ENCODE data around the gene FSD1. TPM values are rescaled to one million over a fixed set of nuclear protein-coding genes. Genes with fewer than 3 reads are reported as not detected.

Gene FSD1
- total RNA-seq, 2 experiments from 2014 or later, result 0.98 to 1.0 TPM

DNA sequence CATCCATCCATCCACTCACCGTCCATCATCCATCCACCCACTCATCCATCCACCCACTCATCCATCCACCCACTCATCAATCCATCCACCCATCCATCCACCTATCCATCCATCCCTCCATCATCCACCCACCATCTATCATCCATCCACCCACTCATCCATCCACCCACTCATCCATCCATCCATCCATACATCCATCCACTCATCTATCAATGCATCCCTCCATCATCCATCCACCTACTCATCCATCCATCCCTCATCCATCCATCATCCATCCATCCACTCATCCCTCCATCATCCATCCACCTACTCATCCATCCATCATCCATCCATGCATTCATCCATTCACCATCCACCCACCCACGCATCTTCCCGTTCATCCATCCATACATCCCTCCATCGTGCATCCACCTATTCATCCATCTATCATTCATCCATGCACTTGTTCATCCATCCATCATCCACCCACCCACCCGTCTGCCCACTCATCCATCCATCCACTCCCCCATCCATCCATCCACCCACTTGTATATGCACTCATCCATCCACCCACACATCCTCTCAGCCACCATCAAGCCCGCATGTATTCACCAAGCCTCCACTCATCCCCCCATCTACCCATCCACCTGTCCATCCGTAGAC lies 30.7 kb downstream of the FSD1 start:
- POLR2A ChIA-PET, result no interaction called here
- no peak overlapping the region for H3K27ac Mint-ChIP-seq
- no peak for ATAC-seq (ENCODE audit: poor library complexity)

DNA sequence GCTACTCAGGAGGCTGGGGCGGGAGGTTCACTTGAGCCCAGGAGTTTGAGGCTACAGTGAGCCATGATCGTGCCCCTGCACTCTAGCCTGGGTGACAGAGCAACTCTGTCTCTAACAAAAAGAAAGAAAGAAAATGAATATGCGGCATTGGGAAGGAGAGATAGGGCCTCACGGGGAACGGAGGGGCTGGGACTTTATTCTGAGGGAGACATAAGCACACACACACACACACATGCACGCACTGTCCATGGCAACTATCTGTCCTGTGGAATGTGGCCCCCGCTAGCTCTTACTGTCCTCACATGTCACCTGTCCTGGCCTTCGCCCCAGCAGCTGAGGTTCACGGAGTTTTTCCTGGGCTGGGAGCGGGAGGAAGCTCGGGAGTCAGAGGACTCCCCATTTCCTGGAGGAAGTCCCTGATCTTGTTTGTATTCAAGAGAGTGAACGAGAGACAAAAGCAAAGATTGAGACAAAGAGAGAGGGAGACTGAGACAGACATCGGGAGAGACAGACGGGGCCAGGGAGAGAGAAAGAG lies 33.6 kb downstream of the FSD1 start:
- H3K27ac Mint-ChIP-seq, result peak overlapping the region; percentile 76
- ATAC-seq (ENCODE audit: poor library complexity), result no peak
- Histone ChIP-seq H3K4me1 (ENCODE audit: insufficient read depth, low read length) (peaks cover 28% of the 10 kb centered on the region), H3K9me3 (ENCODE audit: control insufficient read depth in 1 of 2, insufficient read depth in 1 of 2, low read length in 2 of 2) (no peaks in the 10 kb centered on the region), H3K27ac (ENCODE audit: low read depth in 1 of 2, low read length in 2 of 2) (peak overlapping the region in 1 of 2 donors; percentile 29), H3K4me3 (ENCODE audit: low read length) (peak overlapping the region; percentile 56), H3K36me3 (ENCODE audit: insufficient read depth, low read length) (no peaks in the 10 kb centered on the region), H3K27me3 (ENCODE audit: control insufficient read depth in 1 of 2, insufficient read depth in 2 of 2, low read length in 2 of 2) (no peaks in the 10 kb centered on the region)
- ChIA-PET POLR2A (interaction anchor here (0.8 to 1.5 kb wide), 2 partner anchors 10 to 62 kb away, joined by 3 to 9 read pairs; partner anchors contain the start of gene SH3GL1), CTCF (interaction anchor here (1.5 kb wide), 1 partner anchor 14 kb away, joined by 5 read pairs; no protein-coding TSS in a partner anchor)
- peaks cover 3% of the 10 kb centered on the region for H3K9me3 Mint-ChIP-seq
- H3K27me3 Mint-ChIP-seq, result no peaks in the 10 kb centered on the region
- peaks cover 34% of the 10 kb centered on the region for H3K4me1 Mint-ChIP-seq (ENCODE audit: low read depth)
- TF ChIP-seq, protein P1, sequence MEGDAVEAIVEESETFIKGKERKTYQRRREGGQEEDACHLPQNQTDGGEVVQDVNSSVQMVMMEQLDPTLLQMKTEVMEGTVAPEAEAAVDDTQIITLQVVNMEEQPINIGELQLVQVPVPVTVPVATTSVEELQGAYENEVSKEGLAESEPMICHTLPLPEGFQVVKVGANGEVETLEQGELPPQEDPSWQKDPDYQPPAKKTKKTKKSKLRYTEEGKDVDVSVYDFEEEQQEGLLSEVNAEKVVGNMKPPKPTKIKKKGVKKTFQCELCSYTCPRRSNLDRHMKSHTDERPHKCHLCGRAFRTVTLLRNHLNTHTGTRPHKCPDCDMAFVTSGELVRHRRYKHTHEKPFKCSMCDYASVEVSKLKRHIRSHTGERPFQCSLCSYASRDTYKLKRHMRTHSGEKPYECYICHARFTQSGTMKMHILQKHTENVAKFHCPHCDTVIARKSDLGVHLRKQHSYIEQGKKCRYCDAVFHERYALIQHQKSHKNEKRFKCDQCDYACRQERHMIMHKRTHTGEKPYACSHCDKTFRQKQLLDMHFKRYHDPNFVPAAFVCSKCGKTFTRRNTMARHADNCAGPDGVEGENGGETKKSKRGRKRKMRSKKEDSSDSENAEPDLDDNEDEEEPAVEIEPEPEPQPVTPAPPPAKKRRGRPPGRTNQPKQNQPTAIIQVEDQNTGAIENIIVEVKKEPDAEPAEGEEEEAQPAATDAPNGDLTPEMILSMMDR (IDR thresholded peaks at IDR 0.05), result no peak
- peak overlapping the region; percentile 84 for H3K4me3 Mint-ChIP-seq
- DNase-seq, result peak in 1 of 14 experiments; percentile 16
- H3K36me3 Mint-ChIP-seq (ENCODE audit: low read depth), result peaks cover 5% of the 10 kb centered on the region
- intact Hi-C loops (cut with DNase I, micrococcal nuclease), result no loop called here

More for the DNA sequence above, 30.7 kb downstream of the FSD1 start:
- CTCF ChIA-PET, result no interaction called here
- H3K4me3 Mint-ChIP-seq, result peak overlapping the region; percentile 12
- TF ChIP-seq, protein P1 (IDR thresholded peaks at IDR 0.05), result no peak
- DNase-seq, result no peak
- H3K27ac ChIP-seq (ENCODE audit: low read depth in 1 of 2, low read length in 2 of 2), result no peak overlapping the region
- no peaks in the 10 kb centered on the region for H3K9me3 ChIP-seq (ENCODE audit: control insufficient read depth in 1 of 2, insufficient read depth in 1 of 2, low read length in 2 of 2)
- no peaks in the 10 kb centered on the region for H3K36me3 ChIP-seq (ENCODE audit: insufficient read depth, low read length)
- no peaks in the 10 kb centered on the region for H3K27me3 ChIP-seq (ENCODE audit: control insufficient read depth in 1 of 2, insufficient read depth in 2 of 2, low read length in 2 of 2)
- H3K27me3 Mint-ChIP-seq, result no peaks in the 10 kb centered on the region
- no peak overlapping the region for H3K4me3 ChIP-seq (ENCODE audit: low read length)
- H3K4me1 ChIP-seq (ENCODE audit: insufficient read depth, low read length), result peaks cover 19% of the 10 kb centered on the region
- intact Hi-C loops (cut with DNase I, micrococcal nuclease), result no loop called here
- H3K4me1 Mint-ChIP-seq (ENCODE audit: low read depth), result peaks cover 22% of the 10 kb centered on the region
- peaks cover 3% of the 10 kb centered on the region for H3K9me3 Mint-ChIP-seq
- H3K36me3 Mint-ChIP-seq (ENCODE audit: low read depth), result no peaks in the 10 kb centered on the region

DNA sequence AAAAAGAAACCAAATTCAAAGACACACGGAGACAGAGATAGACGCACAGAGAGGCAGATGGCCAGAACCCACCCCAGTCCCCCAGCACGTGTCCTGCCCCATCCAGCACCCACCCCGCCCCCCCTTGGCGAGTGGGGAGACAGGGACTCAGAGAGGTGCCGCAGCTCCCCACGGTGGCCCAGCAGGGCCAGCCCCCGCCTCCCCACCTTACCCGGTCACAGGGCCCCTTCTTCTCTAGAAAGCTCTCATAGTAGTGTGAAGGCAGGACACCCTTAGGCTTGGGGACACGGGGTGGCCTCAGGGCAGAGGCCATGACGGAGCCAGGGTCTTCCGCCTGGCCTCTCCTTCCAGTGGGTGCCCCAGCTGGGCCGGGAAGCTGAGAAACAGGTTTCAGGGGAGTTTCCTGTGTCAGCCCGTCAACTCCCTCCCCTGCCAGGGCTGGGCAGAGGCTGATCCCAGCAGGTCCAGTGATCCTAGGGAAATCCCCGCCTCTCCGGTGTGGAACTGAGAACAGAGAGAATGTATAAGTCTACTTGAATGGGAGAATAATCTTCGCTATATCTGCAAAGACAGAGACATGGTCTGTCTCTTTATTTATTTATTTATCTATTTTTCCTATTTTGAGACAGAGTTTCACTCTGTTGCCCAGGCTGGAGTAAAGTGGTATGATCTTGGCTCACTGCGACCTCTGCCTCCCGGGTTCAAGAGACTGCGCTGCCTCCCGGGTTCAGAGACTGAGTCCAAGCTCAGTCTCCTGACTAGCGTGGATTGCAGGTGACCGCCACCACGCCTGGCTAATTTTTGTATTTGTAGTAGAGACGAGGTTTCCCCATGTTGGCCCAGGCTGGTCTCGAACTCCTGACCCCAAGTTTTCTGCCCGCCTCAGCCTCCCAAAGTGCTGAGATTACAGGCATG lies 34.3 kb downstream of the FSD1 start, which contains the start of gene STAP2:
TSS of gene STAP2 (minus strand) at position 387 of the 915 bp plus-strand sequence. CDS start at position 313, 74 bp downstream.
- DNase-seq (peak in 5 of 14 experiments; percentile 13 to 52 (median 44)), ATAC-seq (ENCODE audit: poor library complexity) (no peak)
- Histone ChIP-seq H3K9me3 (ENCODE audit: control insufficient read depth in 1 of 2, insufficient read depth in 1 of 2, low read length in 2 of 2) (no peaks in the 10 kb centered on the region), H3K27ac (ENCODE audit: low read depth in 1 of 2, low read length in 2 of 2) (peak within 1 kb of the TSS; percentile 7 to 29), H3K36me3 (ENCODE audit: insufficient read depth, low read length) (no peaks in the 10 kb centered on the region), H3K4me3 (ENCODE audit: low read length) (peak within 1 kb of the TSS; percentile 56), H3K4me1 (ENCODE audit: insufficient read depth, low read length) (peaks cover 31% of the 10 kb centered on the region), H3K27me3 (ENCODE audit: control insufficient read depth in 1 of 2, insufficient read depth in 2 of 2, low read length in 2 of 2) (no peaks in the 10 kb centered on the region)
- POLR2A ChIA-PET, result interaction anchor here (0.8 to 1.5 kb wide), 3 partner anchors 11 to 61 kb away, joined by 3 to 9 read pairs (median 4); partner anchors contain the start of gene SH3GL1
- TF ChIP-seq, protein P1 (IDR thresholded peaks at IDR 0.05), result no peak
- intact Hi-C loops (cut with DNase I, micrococcal nuclease), result no loop called here
- H3K36me3 Mint-ChIP-seq (ENCODE audit: low read depth), result peaks cover 8% of the 10 kb centered on the region
- H3K9me3 Mint-ChIP-seq, result peaks cover 3% of the 10 kb centered on the region
- H3K27me3 Mint-ChIP-seq, result no peaks in the 10 kb centered on the region
- peak within 1 kb of the TSS; percentile 84 for H3K4me3 Mint-ChIP-seq
- CTCF ChIA-PET, result interaction anchor here (1.3 to 1.5 kb wide), 2 partner anchors 14 to 62 kb away, joined by 4 to 5 read pairs; partner anchors contain the start of gene SH3GL1
- H3K4me1 Mint-ChIP-seq (ENCODE audit: low read depth), result peaks cover 37% of the 10 kb centered on the region
- H3K27ac Mint-ChIP-seq, result peak within 1 kb of the TSS; percentile 76

All from CD4-positive, alpha-beta T cell (primary cell).